Activated T-helper 1 cell treated with Interleukin-2 at 50 U/mL for 16 hours (primary cell): ENCODE results near the gene TUBGCP2.

Experiments used
- DNase-seq: peaks from one replicate; pipeline ENCODE4 v3.0.0-alpha.2; 2020; ENCODE audit warnings: low read depth

Gene TUBGCP2

GRCh38 chr10:133306097-133306476 lies 2.6 kb downstream of the TUBGCP2 start:
- DNase-seq: no peak

- DNase-seq: no peak
Observed at GRCh38 chr10:133303206-133303605, 5.5 kb downstream of the TUBGCP2 start.

GRCh38 chr10:133302230-133302629 lies 6.4 kb downstream of the TUBGCP2 start:
- DNase-seq: no peak

- DNase-seq: no peak
Observed at GRCh38 chr10:133299738-133300137, 8.9 kb downstream of the TUBGCP2 start.

GRCh38 chr10:133299224-133299623 lies 9.4 kb downstream of the TUBGCP2 start:
- no peak for DNase-seq

GRCh38 chr10:133298466-133298865 lies 10.2 kb downstream of the TUBGCP2 start:
- no peak for DNase-seq

GRCh38 chr10:133297504-133297903 lies 11.2 kb downstream of the TUBGCP2 start:
- DNase-seq: no peak

- DNase-seq: no peak
Observed at GRCh38 chr10:133295426-133296320, 13.0 kb downstream of the TUBGCP2 start.

- DNase-seq: no peak
Observed at GRCh38 chr10:133294189-133294588, 14.5 kb downstream of the TUBGCP2 start.

- no peak for DNase-seq
Observed at GRCh38 chr10:133293810-133294119, 14.9 kb downstream of the TUBGCP2 start.

- no peak for DNase-seq
Observed at GRCh38 chr10:133292919-133293809, 15.5 kb downstream of the TUBGCP2 start.

- no peak for DNase-seq
Observed at GRCh38 chr10:133289761-133290160, 18.9 kb downstream of the TUBGCP2 start.

- no peak for DNase-seq
Observed at GRCh38 chr10:133287832-133288500, 20.7 kb downstream of the TUBGCP2 start.

GRCh38 chr10:133286366-133286765 lies 22.3 kb downstream of the TUBGCP2 start:
- no peak for DNase-seq

GRCh38 chr10:133285217-133285616 lies 23.5 kb downstream of the TUBGCP2 start:
- no peak for DNase-seq

GRCh38 chr10:133283931-133284330 lies 24.7 kb downstream of the TUBGCP2 start:
- no peak for DNase-seq

- DNase-seq: no peak
Observed at GRCh38 chr10:133282846-133283390, 25.8 kb downstream of the TUBGCP2 start.

- no peak for DNase-seq
Observed at GRCh38 chr10:133281628-133282372, 26.9 kb downstream of the TUBGCP2 start.

GRCh38 chr10:133281084-133281483 lies 27.6 kb downstream of the TUBGCP2 start:
- DNase-seq: no peak

- DNase-seq: no peak
Observed at GRCh38 chr10:133280391-133281059, 28.1 kb downstream of the TUBGCP2 start.
